ENCODE results near the gene SMIM13.
A peak's percentile ranks its signal among the peaks of the same experiment; 100 is the strongest.

SMIM13 gene

DNA sequence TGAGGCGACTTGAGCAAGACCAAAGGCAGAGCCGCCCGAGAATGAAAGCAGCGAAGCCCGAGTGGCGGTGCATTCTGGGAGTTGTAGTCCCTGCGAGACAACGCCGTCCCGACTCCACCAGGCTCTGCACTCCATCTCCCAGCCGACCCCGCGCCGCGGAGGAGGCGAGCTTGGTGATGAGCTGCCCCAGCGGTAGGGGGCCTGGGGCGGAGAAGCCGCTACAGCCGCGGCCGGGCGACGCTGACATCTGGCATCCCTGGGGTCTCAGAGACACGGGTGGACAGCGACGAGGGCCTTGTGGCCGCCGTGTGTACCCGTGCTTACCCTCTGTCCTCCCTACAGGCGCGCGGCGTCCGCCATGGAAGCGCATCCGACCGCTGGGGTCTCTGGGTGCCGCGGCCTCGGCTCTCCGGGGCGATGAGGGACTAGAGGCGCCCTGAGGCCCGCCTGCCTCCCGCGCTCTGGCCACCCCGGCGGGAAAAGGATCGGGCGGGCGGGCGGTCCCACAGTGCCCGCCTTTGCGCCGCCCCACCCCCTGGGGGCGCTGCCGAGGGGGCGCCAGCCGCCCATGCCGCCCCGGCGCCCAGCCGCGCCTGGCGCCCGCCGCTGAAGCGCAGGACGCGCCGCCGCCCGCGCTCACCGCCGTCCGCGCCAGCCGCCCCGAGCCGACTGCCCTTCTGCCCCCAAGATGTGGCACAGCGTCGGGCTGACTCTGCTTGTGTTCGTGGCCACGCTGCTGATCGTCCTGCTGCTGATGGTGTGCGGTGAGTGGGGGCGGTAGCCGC is at the start of gene SMIM13:
TSS of gene SMIM13 (plus strand) at position 209 of the 785 bp plus-strand sequence. CDS start at position 689, 480 bp downstream.
- DNase-seq (ENCODE audit: low read depth) = peak; percentile 91

DNA sequence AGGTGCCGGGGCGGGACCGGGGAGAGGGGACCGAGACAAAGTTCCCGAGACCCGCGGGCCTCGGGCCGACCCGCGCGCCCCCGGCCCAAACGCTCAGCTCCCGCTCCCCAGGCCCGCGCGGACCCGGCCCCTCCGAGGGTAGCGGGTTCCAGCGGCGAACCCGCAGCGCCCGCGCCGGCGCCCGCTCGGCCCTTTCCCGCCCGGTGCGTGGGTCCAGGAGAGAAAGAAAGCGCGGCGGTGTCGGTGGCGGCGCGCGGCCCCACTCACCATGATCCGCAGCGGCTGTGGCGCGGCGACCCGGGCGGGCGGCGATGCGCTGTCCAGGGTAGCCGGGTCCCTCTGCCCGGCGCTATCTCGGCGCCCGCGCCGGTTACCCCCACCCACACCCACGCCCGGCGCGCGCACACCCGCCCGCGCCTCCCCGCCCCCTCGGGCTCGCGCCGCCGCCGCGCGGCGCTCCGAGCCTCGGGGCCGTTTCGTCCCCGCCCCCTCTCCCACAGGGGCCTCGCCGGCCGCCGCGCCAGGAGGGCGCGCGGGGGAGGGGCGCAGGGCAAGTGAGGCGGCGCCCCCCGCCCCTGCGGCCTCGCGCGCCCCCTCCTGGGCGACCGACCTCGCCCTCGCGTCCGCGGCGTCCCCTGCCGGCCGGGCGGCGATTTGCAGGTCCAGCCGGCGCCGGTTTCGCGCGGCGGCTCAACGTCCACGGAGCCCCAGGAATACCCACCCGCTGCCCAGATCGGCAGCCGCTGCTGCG is 49.5 kb upstream of the SMIM13 start, which contains the start of gene ELOVL2:
TSS of gene ELOVL2 (minus strand) at position 345 of the 751 bp plus-strand sequence. CDS start at position 270, 75 bp downstream.
- no peak for DNase-seq (ENCODE audit: low read depth)

DNA sequence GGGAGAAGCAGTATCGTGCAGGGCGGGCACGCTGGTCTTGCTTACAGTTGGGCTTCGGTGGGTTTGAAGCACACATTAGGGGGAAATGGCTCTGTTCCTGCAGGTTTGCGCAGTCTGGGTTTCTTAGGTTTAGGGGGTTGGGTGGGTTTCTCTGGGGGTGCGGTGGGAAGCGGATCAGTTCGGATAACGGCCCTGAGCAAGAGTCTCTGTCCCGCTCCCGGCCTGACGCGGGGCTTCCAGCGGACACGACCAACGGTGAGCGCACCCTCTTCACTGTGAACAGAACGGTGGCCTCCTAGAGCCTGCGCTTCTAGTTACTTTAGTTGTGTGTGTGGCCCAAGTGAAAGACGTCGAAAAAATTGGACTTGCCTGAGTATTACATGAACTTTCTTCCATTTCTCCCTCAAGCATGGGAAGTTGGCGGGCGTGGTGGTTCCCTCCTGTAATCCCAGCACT is 48.9 kb upstream of the SMIM13 start:
- DNase-seq (ENCODE audit: low read depth) = no peak

DNA sequence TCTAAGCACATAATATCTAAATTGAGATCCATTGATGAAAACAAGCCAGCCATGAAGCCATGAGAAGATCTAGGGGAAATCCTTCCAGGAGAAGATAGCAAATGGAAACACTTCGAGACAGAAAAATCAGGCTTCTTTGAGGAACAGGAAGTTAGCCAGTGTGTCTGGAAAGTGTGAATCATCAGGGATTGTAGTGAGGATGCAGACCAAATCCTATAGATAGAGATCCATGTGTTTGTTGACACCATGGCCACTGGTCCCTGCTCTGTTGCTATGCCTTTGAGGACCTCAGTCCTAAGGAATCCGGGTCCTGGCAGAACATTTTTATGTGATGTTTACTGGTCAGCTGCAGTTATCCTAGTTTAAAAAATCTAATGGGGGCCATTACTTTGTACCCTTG is 42.9 kb upstream of the SMIM13 start:
- DNase-seq (ENCODE audit: low read depth) = no peak

DNA sequence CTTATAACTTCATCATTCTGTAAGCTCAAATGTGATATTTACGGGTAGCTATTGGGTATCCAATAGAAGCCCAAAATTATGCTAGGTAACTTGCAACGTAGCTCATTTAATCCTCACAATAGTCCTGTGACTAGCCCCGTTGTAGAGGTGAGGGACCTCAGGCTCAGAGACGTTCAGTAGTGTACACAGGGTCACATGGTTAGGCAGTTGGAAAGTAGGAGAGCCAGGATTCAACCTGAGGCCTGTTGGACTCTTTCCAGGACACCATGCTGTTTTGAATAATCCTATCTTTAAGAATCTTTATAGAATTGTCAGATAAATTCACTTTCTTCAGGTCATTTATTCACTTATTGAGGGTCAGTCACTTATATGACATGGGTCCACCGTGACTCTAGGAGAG is 40.3 kb upstream of the SMIM13 start:
- DNase-seq (ENCODE audit: low read depth) = no peak

DNA sequence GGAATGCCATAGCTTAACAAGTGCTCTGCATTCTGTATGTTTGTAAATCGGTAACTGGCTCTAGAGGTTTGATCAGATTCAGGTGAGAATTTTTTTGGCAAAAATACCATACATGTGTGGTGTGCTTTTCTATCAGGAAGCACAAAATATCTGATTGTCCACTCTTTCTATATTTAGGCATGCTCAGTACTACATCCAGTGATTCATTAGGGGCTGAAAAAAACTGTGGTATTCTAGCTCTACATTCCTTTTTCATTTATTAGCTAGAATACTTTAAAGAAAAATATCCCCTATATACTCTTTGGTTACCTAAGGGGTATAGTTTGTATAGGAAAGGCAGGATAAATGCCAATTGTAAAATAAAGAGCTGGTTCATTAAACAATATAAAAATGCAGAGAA is 38.9 kb upstream of the SMIM13 start:
- no peak for DNase-seq (ENCODE audit: low read depth)

DNA sequence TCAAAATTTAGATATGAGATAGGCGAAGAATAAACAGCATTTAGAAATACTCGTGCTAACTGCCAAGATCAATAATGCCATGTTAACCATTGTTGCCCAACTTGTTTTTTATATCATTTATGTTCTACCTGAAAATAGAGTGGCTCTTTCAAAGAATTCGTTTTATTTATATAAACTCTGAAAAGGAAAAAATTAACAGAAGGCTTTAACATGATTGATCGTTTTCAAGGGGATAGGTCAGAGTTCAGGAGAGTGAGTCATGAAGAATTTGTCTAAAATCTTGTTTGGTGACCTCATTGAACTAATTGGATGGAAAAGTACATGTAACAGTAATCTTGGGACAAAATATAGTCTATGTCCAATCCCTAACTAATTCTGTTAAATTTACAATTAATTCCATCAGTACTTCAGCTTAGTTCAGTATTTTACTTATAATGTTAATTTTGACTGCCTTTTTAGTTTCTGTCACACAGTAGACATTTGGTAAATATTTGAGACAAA is 38.5 kb upstream of the SMIM13 start:
- no peak for DNase-seq (ENCODE audit: low read depth)

DNA sequence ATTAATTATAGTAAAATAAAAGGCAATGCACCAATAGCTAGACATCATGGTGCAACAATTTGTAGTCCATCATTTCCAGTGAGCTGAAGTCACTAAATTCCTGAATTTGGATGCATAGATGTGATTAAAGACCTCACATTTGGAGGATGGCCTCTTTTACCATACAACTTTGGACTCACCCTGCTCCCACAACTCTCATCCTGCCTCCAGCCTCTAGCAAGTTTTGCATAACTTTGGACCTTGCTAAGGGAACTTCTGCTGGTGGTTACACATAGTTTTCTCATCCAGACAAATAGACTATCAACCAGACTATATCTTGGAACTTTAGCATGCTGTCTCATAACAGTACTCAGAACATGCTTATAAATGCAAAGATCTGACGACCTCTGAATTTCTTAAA is 36.8 kb upstream of the SMIM13 start:
- no peak for DNase-seq (ENCODE audit: low read depth)

DNA sequence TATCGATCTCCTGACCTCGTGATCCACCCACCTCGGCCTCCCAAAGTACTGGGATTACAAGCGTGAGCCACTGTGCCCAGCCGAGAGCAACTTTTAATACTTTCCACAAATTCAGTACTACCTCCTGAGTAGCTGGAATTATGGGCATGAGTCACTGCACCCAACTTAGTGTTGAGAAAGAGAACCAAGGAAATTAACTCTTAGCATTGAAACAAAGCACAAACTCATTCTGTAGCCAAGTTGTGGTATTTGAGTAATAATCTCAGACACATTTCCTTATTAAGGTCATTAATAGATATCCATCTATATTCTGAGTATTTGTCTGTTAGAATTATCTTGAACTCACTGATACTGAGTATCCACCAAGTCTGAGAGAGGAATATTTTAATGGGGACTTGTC is 35.2 kb upstream of the SMIM13 start:
- DNase-seq (ENCODE audit: low read depth) = no peak

DNA sequence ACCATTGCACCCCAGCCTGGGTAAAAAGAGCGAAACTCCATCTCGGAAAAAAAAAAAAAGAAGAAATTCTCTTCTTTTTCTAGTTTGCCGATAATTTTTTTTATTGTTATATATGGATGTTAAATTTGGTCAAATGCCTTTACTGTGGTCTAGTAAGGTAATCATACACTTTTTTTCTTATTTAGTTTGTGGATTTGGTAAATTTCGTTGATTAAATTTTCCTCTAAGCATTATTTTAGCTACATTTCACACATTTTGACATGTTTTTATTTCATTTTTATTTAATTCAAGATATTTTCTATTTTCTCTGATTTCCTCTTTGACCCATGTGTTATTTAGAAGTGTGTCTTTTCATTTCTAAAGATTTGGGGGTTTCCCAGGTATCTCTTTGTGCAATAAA is 31.6 kb upstream of the SMIM13 start:
- DNase-seq (ENCODE audit: low read depth) = no peak

DNA sequence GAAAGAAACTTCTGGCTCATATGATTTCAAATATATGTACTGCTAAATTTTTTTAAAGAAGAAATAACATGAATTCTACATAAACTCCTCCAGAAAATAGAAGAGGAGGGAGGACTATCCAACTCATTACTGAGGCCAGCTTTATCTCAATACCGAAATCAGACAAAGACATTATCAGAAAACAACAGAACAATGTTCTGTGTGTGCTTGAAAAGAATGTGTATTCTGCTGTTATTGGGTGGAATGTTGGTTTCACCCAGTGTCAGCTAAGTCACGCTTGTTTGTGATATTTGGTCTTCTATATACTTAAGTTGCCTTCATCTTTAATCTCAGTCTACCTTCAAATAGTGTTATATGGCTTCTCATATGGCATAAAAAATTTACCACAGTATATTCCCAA is 30.9 kb upstream of the SMIM13 start:
- DNase-seq (ENCODE audit: low read depth) = no peak

DNA sequence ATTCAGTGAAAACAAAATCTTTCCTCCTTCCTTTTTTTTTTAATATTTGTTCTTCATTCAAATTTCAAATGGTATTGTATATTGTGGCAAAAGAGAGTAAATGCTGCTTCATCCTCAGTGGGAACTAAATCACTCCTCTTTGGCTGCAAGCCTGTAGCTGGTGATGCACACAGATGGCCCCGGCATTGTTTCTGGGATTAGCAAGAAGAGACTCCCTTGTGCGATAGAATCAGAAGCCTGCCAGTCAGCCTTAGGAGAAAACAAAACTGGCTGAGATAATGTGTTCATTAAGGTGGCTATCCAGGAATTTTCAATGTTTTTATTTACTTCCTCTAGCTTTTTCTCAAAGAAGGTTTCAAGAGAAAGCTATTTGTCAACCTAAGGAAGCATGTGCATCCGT is 28.8 kb upstream of the SMIM13 start:
- no peak for DNase-seq (ENCODE audit: low read depth)

DNA sequence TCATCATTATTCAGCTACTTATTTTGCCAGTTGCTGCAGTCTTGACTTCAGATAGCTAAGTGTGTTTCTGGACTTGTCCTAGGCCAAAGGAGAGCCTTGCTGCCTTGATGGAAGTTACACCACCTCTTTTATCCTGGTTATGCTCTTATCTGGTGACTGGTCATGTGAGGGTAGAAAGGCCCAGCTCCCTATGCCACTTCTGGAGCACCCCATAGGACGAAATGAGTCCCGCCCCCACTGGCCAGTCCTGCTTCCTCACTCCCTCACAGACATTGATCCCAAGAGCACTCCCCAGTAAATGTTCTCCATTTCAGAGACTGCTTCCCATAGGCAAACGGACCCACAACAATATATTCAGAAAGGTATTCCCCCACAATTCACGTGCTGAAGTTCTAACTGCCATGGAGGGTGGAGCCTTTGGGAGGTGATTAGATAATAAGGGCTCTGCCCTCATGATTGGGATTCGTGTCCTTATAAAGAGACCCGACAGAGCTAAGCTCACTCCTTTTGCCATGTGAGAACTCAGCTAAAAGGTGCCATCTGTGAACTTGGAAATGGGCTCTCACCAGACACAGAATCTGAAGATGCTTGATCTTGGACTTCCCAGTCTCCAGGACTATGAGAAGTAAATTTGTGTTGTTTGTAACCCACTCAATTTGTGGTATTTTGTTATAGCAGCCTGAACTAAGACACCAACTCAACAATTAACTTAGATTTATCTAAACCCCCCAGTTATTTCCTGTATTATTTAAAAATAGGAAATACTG is 28.0 kb upstream of the SMIM13 start:
- DNase-seq (ENCODE audit: low read depth) = no peak

DNA sequence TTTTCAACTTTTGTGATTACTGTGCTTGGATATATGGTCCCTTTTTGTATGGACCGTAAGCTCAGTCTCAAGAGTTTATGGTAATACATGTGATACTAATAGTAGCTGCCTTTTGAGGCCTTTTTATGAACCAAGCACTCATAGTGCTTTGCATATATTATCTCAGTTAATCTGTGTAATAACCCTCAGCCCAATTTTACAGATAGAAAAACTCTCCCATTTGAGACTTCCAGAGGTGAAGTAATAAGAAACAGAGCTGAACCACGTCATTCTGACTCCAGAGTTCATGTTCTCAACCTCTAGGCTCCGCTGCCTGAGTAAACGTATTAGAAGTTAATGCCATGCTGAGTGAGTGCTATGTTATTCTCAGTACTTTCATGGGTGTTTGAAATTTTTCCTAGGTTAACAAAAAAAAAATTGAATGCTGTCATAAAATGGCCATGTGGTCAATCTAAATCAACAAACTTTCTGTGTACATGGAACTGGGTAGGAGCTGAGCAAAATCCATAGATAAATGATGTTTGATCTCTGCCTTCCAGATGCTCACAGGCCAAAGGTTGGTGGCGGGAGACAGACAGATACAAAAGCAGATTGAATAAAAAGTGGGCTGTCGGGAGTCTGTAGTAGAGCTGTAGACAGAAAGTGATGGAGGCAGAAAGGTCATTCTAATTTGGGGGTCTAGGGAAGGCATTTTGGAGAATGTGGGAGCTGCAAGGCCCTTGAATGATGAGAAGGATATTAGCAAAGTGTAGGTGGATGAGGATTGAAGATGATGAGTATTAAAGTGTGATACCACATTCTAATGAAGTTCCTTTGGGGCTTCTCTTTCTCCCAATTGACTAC is 26.9 kb upstream of the SMIM13 start:
- DNase-seq (ENCODE audit: low read depth) = no peak

DNA sequence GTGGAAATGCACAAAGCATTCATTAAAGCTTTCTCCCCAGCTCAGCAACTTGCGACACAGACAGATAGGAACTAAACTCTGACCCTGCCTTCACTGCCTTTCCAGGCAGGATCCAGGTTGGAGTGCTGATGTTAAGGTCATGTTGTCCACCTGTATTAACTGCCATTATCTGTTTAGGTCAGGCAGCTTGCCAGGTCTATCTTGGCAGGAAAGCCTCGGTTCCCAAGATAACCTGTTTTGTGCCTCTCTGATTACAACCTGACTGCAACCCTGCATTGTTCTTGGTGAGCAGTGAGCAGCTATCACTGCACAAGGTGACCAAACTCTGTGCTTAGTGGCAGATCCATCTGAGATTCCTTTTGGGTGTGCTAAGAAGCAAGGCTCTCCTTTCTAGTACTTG is 26.3 kb upstream of the SMIM13 start:
- no peak for DNase-seq (ENCODE audit: low read depth)

DNA sequence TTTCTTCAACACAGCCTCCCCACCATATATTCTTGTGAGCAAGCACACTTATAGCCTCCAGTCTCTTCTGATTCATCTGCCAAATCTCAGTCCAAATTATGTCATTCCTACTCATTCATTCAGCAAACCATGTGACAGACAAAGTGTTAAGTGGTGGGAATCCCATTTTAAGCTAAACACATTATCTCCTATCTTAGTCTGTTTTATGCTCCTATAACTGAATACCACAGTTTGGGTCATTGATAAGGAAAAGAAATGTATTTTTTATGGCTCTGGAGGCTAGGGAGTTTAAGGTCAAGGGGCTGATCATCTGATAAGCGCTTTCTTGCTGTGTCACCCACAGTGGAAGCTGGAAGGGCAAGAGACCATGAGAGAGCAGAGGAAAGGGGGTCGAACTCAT is 23.9 kb upstream of the SMIM13 start:
- no peak for DNase-seq (ENCODE audit: low read depth)

DNA sequence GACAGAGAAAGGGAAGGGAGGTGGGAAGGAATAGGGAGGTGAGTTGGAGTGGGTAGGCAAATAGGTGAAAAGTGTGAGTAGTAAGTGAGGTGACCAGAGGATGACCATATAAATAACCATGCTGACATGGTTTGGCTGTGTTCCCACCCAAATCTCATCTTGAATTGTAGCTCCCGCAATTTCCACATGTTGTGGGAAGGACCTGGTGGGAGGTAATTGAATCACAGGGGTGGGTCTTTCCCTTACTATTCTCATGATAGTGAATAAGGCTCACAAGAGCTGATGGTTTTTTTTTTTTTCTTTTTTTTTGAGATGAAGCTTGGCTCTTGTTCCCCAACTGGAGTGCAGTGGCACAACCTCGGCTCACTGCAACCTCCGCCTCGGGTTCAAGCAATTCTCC is 21.5 kb upstream of the SMIM13 start:
- no peak for DNase-seq (ENCODE audit: low read depth)

DNA sequence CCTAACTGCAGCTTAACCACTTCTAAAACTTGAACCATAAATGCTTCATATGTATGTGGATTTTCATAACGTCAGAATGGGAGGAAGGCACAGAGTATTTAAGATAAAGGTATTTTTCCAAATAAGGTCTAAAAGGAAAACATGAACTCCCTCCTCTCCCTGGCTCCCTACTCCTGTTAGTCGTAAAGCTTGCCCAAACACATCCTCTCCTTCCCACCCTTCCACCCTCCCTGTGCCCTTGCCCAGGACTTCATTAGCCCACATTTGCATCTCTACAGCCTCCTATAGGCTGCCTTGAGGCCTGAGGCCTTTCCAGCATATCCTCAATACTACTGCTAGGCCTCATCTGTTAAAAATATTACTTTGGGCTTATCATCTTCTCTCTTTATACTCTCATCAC is 17.1 kb upstream of the SMIM13 start:
- no peak for DNase-seq (ENCODE audit: low read depth)

DNA sequence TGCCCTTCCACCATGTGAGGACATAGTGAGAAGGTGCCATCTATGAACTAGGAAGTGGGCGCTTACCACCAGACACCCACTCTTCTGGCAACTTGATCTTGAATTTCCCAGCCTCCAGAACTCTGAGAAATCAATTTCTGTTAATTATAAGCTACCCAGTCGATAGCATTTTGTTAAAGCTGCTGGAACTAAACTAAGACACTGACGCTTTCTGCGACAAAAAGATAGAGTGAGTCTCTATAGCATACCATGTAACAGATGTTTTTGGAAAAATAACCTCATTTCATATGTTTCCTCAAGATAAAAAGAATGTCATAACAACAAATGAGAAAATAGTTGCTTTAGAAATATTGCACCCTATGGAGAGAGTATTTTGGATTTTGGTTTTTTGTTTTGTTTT is 15.4 kb upstream of the SMIM13 start:
- DNase-seq (ENCODE audit: low read depth) = no peak

DNA sequence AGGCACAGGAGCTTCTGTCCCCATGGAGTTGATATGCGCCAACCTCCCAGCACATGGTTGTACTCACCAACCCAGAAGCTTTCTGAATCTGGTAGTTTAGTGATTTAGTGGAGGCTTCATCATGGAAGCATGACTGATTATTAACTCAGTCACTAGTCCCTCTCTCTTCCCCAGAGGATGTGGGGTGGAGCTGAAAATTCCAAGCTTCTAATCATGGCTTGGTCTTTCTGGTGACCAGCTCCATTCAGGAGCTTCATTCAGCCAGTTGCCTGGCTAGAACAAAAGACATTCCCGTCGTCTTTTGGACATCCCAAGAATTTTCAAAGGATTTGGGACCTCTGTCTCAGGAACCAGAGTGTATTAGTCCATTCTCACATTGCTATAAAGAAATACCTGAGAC is 13.3 kb upstream of the SMIM13 start:
- no peak for DNase-seq (ENCODE audit: low read depth)

DNA sequence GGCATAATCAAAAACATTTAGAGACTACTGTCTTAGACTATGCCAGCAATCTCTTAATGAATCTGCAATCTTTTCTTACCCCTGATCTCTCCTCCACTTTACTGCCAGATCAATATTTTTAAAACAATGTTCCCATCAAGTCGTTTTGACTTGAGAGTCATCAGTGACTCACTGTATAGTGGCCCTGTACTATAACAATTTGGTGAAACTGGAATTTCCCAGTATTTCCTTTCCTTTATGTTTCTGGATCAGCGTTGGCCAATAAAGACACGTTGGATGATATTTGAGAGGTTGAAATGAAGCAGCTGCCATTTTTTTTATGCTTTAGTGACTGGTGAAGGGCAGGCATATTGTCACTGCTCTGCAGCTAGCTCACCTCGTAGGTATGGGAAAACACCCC is 10.1 kb upstream of the SMIM13 start:
- no peak for DNase-seq (ENCODE audit: low read depth)

DNA sequence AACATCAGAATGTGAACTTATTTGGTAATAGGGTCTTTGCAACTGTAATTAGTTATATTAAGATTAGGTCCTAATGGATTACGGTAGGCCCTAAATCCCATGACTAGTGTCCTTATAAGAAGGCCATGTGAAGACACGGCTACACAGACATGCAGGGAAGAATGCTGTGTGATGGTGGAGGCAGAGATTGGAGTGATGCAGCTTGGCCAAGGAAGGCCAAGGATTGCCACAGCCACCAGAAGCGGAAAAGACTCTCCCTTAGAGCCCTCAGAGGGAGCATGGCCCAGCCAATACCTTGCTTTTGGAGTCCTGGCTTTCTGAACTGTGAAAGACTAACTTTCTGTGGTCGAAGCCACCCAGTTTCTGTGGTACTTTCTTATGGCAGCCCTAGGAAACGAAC is 9.7 kb upstream of the SMIM13 start:
- DNase-seq (ENCODE audit: low read depth) = no peak

All from T-helper 22 cell (primary cell).